GM04504 (cell line): ENCODE measurements around the gene KIF18A.
"Not testable (repeated sequence)": the region's sequence is repeated elsewhere in the genome, so short reads cannot be mapped to it uniquely, and the experiment has no call there.

Experiments
- DNase-seq: peaks from one replicate; pipeline ENCODE4 v3.0.0-alpha.2; 2012; ENCODE audit warnings: low read depth

Gene KIF18A

DNA sequence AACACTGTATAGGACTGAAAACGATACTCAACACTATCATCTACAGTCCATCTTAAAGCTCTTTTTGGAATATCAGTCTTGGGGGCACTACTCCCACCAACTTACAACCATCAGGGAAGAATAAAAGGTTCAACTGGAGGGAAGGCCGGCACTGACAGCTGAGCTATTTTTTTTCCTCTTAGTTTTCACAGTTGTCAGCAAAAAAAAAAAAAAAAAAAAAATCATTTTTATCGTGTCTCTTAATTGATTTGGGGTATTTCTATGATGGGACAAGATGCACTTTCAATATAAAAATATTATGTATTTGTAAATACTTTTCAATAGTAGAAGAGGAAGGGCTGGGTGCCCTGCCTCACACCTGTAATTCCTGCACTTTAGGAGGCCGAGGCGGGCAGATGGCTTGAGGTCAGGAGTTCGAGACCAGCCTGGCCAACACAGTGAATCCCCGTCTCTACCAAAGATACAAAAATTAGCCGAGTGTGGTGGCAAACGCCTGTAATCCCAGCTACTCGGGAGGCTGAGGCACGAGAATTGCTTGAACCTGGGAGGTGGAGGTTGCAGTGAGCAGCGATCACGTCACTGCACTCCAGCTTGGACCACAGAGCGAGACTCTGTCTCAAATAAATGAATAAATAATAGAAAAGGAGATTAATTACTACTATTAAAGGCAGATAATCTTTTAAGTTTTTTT lies 1.5 kb downstream of the KIF18A start:
- DNase-seq = no peak

DNA sequence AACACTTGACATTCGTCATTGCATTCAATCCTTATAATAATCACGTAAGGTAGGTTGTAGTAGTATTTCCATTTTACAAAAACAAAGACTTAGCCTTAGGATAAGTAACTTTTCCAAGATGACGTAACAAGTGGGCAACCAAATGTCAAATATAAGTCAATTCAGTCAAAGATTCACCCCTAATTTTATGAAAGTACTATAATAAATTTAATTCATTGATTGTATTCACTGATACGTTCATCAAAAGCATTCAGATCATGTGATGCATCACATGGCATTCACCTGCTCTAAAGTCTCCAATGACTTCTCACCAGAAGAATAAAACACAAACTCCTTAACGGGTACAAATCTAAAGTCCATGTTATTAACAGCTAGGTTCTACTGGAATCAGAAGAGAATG lies 2.1 kb downstream of the KIF18A start:
- DNase-seq = no peak

DNA sequence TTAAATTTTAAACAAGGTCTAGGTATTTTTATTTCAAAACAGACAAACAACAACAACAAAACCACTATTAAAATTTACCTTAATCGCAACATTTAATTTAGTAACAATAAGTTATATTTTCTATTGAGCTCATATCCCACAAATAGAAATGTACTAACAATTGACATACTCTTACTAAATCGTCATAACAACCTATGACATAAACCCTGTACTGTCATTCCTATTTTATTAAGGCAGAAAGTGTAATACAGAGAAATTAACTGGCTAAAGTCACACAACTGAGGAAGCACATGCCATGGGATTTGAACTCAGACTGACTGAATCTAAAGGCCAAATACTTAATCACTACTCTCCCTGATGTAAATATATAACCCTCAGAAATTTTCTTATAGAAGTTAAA lies 3.0 kb downstream of the KIF18A start:
- DNase-seq = no peak

DNA sequence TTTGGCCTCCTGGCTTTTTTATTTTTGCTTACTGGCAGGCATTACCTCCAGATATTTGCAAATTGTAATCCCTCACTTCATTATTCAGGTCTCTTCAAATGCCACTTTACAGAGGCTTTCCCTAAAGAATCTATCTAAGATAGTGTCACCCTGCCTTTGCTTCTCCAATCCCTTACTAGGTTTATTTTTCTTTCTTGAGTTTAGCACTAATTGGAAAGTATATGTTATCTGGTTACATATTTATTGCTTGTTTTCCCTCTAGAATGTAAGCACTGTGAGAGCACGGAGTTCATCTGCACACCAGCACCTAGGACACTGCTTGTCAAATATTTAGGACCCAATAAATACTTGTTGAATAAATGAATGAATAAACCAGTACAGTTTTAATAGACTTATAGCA lies 3.5 kb downstream of the KIF18A start:
- DNase-seq = no peak

DNA sequence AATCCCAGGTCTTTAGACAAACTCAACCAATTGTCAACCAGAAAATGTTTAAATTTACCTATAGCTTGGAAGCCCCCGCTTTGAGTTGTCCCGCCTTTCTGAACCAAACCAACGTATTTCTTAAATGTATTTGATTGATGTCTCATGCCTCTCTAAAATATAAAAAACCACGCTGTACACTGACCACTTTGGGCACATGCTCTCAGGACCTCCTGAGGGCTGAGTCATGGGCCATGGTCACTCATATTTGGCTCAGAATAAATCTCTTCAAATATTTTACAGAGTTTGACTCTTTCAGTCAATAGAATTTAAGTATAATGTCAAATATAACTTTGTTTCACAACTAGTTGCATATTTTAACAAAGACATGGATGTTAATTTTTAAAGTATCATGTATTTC lies 5.7 kb downstream of the KIF18A start:
- DNase-seq = not testable (repeated sequence)

DNA sequence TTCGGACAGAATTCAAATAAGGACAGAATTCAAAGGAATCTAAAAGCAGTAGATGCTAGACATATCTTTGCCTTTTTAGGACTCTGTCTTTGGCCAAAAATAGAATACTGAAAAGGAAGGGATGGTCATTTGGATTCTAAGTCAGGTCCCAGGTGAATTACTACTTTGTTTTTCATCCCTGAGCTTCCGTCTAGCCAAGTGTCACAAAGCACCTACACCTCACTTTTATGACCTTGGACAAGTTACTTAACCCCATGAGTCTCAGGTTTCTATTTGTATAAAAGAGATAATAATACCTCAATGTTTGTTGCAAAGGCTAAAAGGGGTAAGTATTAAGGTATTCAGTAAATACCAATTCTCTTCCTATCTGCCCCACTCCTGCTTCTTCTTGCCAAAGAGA lies 7.3 kb downstream of the KIF18A start:
- DNase-seq = no peak

DNA sequence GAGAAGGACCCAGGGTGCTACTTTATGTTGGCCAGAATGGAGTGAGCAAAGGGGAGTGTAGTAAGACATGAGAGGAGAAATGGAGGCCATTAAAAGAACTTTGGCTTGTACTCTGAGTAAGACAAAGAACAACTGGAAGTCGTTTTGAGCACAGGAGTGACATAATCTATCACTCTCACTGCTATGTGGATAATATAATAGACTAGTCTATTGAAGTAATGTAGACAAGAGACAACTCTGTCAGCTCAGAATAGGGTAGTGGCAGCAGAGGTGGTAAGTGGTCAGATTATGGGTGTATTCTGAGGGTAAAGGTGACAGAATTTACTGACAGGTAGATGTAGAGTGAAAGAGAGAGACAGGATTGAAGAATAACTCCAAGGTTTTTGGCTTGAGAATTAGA lies 8.2 kb downstream of the KIF18A start:
- DNase-seq = no peak

DNA sequence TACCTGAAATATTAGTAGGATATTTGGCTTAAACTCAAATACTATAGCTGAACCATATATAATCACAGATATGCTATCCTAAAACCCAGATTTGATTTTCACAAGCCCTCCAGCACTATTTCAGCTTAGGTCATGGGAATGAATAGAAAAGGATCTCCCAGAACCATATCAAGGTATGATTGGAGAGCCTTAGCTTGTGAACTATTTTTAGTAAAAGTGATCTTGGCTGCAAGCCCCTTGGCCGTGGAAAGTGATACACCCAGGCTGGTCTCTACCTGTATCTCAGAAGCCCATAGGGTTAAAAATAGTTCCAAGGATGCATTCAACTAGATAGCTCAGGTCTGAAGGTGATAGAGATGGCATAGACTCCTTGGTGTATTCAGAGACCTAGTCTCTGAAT lies 9.7 kb downstream of the KIF18A start:
- no peak for DNase-seq

DNA sequence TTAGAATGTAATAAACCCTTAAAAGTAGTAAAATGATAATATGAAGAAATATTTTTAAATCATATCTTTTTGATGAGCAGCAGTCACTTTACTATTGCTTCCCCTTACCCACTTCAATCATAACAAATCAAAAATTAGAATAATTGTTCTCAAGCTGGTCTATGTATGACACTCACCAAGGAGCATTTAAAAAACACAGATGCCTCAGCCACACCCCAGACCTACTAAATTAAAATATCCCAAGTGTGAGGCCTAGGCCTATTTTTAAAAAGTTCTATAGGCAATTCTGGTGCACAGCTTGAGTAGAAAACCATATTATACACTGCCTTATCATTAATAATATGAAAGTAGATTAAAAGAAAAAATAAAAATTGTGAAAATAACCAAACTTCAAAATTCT lies 15.2 kb downstream of the KIF18A start:
- DNase-seq = no peak

DNA sequence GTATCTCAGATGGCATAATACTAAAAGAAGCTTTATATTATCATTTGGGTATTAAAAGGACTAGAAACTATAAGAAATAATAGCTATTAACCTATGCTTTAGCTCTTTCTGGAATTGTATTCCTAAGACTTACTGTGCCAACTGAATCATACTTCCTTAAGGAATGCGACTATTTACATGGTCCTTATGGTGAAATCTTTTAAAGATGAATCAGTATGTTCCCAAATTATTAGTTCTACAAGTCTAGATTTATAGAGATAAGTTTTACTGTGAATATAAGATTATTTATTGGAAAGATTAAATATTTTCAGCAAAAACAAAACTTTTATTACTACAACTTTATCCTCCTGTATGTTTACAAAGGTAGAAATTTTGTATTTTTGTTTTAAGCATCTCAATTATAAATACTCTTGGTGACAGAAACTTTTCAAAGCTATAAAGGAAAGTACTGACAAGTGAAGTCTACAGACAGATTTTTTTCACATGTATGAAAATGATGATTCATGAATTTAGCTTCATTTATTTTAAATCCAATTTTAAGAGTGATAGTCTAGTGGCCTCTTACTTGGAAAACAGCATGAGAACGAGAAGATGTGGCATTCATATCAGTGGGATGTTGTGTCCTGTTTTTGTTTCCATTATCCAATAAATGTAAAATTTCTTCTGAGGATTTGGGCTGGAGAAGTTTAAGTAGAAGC lies 17.8 kb downstream of the KIF18A start:
- no peak for DNase-seq

DNA sequence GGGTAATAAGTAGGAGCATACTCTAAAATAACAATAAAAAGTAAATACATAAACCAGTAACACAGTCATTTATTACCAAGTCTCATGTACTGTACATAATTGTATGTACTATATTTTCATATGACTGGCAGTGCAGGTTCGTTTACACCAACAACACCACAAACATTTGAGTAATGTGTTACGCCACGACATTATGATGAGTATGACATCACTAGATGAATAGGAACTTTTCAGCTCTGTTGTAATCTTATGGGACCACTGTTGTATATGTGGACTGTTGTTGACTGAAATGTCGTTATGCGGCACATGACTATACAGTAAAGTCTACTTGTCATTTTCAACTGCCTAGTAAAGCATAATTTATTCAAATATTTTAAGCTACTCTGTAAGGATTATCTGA lies 18.6 kb downstream of the KIF18A start:
- no peak for DNase-seq

DNA sequence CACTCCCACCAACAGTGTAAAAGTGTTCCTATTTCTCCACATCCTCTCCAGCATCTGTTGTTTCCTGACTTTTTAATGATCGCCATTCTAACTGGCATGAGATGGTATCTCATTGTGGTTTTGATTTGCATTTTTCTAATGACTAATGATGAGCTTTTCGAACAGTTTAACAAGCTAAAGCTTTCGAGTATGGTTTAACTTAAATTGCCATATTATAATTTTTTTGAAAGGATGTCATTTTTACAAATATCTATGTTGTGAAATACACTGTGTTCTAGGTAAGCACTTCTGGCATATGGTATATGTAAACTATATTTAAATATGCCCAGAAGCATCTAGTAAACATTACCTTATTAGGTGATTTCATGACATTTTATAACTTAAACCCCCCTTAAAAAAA lies 20.3 kb downstream of the KIF18A start:
- not testable (repeated sequence) for DNase-seq

DNA sequence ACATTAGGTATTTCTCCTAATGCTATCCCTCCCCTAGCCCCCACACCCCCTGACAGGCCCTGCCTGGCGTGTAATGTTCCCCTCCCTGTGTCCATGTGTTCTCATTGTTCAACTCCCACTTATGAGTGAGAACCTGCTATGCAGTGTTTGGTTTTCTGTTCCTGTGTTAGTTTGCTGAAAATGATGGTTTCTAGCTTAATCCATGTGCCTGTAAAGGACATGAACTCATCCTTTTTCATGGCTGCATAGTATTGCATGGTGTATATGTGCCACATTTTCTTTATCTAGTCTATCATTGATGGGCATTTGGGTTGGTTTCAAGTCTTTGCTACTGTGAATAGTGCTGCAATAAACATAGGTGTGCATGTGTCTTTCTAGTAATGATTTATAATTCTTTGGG lies 20.8 kb downstream of the KIF18A start:
- not testable (repeated sequence) for DNase-seq

DNA sequence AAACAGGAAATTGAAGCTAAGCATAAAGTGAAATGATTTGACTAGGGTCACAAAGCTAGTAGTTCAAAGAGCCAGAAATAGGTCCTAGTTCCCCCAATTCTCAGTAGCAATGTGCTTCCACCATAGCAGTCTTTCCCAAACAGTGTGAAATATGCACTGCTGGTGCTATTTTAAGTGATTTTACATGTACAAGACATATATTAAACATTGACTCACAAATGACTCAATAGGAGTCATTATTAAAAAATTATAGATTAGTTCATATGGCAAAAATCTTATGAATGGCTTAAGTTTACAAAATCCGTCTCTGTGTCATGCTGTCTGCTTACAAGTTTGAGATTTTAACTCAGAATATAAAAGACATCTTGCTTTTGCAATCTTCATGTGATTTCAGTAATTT lies 21.4 kb downstream of the KIF18A start:
- peak; percentile 19 for DNase-seq

DNA sequence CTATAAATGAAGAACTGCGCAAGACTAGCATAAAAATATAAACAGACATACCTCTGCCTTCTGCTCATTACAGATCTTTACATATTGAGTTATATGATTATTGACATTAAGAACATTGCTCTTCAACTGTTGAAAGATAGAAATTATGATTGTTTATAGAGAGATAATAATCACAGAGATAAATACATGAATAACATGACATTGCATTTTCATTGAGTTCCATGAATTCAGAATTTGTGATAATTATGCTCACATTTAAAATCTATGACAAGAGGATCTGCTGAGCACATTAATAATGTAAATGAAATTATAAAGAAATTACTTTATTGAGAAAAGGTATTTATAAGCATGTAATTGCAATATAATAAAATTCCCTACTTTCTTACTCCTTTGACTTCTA lies 24.8 kb downstream of the KIF18A start:
- DNase-seq = no peak

DNA sequence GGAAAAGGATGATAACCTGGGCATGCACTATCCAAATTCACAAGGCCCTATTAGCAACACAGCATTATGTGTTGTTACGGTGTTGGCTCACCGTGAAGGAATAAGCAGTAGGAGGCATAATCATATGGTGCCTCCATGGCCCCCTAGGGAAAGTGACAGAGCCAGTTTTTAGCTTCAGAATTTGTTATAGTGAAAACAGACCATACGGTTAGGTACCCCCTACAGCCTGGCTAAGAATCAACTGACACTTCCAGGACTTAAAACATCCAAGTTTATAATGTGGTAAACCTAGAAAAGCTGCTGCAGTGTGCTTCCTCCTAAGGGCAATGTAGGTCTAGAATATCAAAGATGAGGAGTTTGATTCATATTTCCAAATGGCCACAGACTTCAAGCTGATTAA lies 30.4 kb downstream of the KIF18A start:
- DNase-seq = no peak

DNA sequence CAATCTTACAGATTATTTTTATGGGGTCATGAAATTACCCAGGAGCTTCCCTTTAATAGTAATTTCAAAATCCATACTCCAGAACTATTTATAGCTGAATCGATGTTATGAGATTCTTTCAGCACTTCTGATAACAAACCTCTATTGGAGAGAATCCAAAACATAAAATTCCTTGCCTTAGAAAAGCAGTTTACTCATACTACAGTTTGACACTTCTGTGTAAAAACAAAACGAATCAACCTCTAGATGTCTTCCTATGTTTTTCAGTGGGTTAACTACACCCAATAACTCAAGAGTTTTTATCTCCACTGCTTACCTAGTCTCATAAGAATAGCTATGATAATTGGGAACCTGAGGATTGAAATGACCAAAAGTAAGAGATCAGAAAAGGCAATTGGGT lies 35.6 kb downstream of the KIF18A start:
- DNase-seq = no peak

DNA sequence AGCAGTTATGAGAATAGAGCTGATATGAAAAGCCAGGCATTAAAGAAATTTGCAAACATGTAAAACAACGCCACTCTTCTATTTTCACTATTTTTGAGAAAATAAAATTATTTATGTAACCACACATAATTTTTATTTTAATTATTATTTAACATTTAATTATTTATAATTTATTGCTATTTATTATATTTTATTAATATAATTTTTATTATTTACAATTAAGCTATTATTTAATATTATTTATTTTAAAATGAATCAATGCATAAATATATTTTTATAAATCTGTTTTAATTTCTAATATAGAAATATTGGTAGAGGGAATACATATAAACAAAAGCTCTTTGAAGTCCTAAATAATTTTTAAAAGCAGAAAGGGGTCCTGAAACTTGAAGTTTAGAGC lies 36.7 kb downstream of the KIF18A start:
- DNase-seq = no peak

DNA sequence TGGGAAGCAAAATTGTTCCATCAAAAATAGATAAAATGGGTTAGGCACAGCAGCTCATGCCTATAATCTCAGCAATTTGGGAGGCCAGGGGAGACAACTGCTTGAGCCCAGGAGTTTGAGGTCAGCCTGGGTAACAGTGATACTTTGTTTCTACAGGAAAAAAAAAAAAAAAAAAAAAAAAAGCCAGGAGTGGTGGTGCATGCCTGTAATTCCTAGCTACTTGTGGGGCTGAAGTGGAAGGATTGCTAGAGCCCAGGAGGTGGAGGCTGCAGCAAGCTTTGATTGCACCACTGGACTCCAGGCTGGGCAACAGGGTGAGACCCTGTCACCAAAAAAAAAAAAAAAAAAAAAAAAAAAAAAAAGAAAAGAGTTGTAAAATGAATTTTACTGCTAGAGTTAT lies 49.6 kb downstream of the KIF18A start:
- DNase-seq = no peak

DNA sequence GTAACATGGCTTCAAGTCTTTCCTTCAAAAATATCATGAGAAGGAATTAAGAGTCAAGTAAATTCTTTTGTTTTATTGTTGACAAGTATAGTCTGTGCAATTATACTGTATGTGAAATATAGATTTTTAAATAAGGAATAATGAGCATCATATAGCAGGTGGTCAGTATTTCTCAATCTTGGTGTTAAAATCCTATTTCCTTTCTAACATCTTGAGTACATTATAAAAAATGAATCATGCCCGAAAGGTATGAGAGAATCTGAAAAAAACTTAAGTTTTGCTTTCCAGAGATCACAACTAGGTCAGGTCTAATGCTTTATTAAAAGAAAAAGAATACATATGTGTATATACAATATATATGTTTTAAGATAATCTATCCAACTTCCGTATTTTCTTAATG lies 53.1 kb downstream of the KIF18A start:
- DNase-seq = no peak

DNA sequence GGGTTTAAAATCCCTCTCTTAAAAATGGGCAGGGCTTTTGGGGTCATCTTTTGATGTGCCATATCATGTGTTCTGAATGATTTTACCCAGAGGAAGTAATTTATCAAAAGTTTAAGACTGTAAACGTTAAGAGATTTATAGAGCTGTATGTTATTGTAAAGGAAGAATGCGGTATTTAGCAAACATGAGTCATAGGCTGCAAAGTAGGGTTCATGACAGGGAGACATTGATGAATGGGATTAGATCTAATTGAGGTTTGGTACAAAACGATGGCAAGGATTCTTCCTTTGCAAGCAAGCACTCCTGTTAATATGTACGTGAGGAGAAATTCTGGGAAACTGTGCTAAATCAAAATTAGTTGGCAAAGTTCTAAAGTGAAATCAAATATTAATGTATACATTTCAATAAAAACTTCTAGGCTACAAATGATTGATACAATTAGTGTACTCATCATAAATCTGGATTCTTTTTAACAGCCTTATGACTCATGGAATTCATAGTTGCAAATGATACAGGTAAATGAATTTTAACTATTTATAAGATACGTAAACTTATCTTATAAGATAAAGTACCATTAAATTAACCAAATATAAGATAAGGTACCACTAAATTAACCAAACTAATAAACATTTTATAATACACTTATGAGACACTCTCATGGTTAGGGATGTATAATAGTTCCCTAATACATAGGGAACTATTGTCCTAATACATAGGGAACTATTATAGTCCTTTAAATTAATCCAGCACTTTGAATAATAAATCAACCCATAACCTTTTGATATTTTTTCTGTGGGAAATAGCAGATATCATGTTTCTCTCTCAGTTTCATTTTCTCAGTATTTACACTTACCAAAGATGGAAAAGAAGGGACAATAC lies 58.4 kb downstream of the KIF18A start:
- no peak for DNase-seq

DNA sequence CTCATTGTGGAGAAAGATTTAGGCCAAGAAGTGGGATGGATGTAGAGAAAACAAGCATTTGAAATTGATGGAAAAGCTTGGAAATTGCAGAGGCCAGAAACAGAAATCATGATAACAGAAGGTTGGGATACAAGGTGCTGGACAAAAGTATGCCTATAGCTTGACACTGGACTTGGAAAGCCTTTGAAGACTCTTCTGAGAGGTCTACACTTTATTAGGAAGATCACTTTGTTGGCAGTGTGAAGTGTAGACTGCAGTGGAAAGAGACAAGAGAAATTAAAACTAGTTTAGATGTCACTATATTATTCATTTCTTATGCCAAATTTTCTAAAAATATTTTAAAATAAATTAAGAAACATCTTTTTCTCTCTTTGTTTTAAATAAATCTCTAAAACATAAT lies 59.1 kb downstream of the KIF18A start:
- no peak for DNase-seq
